Measurements from ENCODE around the gene ALDH1A3.

- TF ChIP-seq CTCF (IDR thresholded peaks at IDR 0.05) (no peak), YY1 (IDR thresholded peaks at IDR 0.05; ENCODE audit: low read depth) (no peak), CHD2 (IDR thresholded peaks at IDR 0.05; ENCODE audit: low read length, partially characterized antibody) (no peak), TCF12 (IDR thresholded peaks at IDR 0.05) (no peak), POLR2AphosphoS5 (IDR thresholded peaks at IDR 0.05; ENCODE audit: low read depth, low read length) (no peak)
Observed at GRCh38 chr15:100925480-100925879, 45.8 kb downstream of the ALDH1A3 start.
